ENCODE measurements around the gene ADAMTS6.

GRCh38 chr5:65440456-65440855 is 41.3 kb downstream of the ADAMTS6 start:
- no peak for TF ChIP-seq ZNF248 (tag by site-specific recombination; IDR thresholded peaks at IDR 0.05)
- no peak for TF ChIP-seq CTCF (tag by site-specific recombination; IDR thresholded peaks at IDR 0.05)
- TF ChIP-seq ZNF10 (tag by site-specific recombination; IDR thresholded peaks at IDR 0.05), result no peak
- no peak for TF ChIP-seq BCL11A (tag by site-specific recombination; IDR thresholded peaks at IDR 0.05; ENCODE audit: low read depth)
- TF ChIP-seq ZNF394 (tag by site-specific recombination; IDR thresholded peaks at IDR 0.05; ENCODE audit: borderline replicate concordance), result no peak
- no peak for TF ChIP-seq RBAK (tag by site-specific recombination; IDR thresholded peaks at IDR 0.05)
- no peak for TF ChIP-seq ZNF366 (tag by site-specific recombination; conservative IDR thresholded peaks at IDR 0.05)
- no peak for TF ChIP-seq ZNF148 (tag by site-specific recombination; IDR thresholded peaks at IDR 0.05; ENCODE audit: borderline replicate concordance)
- TF ChIP-seq ZNF223 (tag by site-specific recombination; IDR thresholded peaks at IDR 0.05), result no peak
- TF ChIP-seq ZIC2 (tag by site-specific recombination; IDR thresholded peaks at IDR 0.05), result no peak
- no peak for TF ChIP-seq YY1 (tag by site-specific recombination; IDR thresholded peaks at IDR 0.05)
- no peak for TF ChIP-seq AEBP2 (tag by site-specific recombination; IDR thresholded peaks at IDR 0.05; ENCODE audit: borderline replicate concordance)
- TF ChIP-seq MEIS1 (CRISPR knock-in tag; IDR thresholded peaks at IDR 0.05; ENCODE audit: borderline replicate concordance), result no peak

Data from HEK293 (cell line).